Stimulated activated CD8-positive, alpha-beta memory T cell treated with anti-CD3 and anti-CD28 coated beads, Interleukin-7, amount 100 ng/mL, for 48 hours (primary cell): Measurements from ENCODE around the gene RB1.
"Not testable (repeated sequence)": the region's sequence is repeated elsewhere in the genome, so short reads cannot be mapped to it uniquely, and the experiment has no call there.

ENCODE experiments used
- DNase-seq, 2 donors: peaks; one replicate each; pipeline ENCODE4 v3.0.0-alpha.2; 2020; ENCODE audit warnings: low read depth in 1 of 2; ENCODE audit errors: extremely low read depth in 1 of 2

The RB1 gene

GRCh38 chr13:48296528-48296927 lies 7.0 kb upstream of the RB1 start:
- DNase-seq = no peak

DNA sequence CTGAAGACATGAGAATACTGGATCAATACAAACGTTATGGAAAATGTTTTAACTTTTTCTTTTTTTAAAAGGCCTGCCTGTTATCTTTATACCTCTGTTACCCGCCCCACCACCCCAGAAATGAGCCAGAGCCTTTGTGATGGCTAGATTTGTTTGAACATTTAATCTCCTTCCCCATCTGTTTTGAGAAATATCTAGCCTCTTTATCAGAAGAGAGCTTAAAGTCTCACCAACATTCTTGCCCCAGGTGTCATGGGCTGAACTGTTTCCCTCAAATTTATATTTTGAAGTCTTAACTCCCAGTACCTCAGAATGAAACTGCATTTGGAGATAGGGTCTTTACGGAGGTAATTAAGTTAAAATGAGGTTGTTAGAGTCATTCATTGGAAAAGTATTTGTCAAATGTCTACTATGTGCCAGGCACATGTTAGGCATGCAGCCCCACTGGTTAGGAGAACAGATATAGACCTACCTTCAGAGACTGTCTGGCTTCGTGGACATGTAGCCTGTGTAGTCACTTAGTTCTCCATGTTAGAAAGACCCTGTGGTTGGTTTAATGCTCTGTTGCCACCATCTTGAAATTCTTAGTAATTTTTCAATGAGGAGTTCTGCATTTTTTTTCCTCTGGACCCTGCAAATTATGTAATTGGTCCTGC lies 6.3 kb upstream of the RB1 start:
- no peak for DNase-seq

GRCh38 chr13:48299591-48299990 lies 4.0 kb upstream of the RB1 start:
- no peak for DNase-seq

GRCh38 chr13:48302871-48303358 lies 636 bp upstream of the RB1 start:
- no peak for DNase-seq

DNA sequence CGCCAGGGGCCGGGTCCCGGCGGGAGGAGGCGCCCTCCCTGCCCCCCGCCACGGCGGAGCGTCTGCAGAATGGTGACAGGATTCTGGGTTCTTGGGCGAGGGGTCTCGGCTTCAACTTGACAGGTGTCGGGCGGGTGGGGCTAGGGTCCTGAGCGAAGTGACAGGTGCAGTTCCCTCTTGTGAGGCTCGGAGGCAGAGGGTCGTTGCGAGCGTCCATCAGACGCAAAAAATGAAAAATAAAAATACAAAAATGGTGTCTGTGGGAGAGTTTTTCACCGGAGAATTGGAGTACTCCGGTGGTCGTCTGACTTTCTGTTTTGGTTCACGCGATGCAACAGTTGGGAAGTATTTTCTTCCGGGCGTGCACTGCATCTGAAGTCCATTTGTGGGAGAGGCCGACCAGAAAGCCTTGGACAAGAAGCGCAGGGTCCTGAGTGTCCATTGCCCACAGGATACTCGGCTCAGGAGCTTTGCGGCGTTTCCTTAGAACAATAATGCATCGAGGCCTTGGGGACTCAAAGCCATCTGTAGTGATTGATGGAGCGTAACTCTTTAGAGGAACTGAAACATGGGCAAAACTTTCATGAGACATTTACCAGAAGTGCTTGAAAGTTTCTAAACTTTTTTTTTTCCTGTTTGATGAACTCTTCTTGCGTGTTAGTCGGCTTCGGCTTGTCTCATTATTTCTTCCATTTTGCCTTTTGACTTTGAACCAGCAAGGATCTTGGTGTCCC lies 759 bp downstream of the RB1 start:
- no peak for DNase-seq

GRCh38 chr13:48311223-48311622 lies 7.7 kb downstream of the RB1 start:
- no peak for DNase-seq

- DNase-seq = no peak
These were observed 12.6 kb downstream of the RB1 start for GRCh38 chr13:48315969-48316650.

GRCh38 chr13:48316826-48317510 lies 13.4 kb downstream of the RB1 start:
- DNase-seq = no peak

DNA sequence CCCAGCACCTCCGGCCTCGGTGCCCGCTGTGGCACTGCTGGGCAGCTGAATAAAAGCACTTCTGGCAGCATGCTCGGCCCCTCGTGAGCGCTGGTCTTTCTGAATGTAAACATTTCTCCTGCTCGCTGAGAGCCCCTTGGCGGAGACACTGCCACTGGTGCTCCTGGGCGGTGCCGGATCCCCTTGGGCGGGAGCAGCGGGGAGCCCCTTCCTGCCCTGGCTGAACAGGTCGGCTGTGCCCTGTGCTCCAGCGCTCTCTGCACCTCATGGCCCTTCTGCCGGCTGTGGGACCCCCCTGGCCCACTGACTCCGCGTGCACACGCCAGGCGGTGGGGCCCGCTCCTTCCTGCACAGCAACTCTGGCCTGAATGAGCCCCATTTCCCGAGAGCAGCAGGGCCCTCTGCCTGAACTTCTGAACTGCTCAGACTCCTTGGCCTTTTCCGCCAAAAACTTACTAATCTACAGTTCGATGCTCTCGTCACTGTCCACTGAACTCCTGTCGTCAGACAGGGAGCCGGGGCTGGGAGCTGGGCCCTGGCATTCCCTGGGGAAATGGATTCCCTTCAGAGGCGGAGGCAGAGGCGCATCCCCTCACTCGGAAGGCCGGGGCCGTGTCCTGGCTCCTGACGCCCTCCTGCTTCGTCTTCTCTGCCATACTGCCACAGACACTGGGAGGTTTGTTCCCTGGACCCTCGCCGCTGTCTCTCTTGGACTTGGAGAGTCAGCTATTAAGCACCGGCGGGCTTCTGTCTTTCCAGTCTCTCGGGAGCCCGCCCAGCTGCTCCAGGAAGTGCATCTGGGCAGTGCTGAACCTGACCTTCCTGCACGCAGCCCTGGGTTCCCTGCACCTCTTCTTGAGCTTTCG lies 14.2 kb downstream of the RB1 start:
- DNase-seq = no peak

GRCh38 chr13:48318377-48318811 lies 14.8 kb downstream of the RB1 start:
- no peak for DNase-seq

GRCh38 chr13:48318821-48319511 lies 15.4 kb downstream of the RB1 start:
- DNase-seq = no peak

GRCh38 chr13:48319531-48320398 lies 16.2 kb downstream of the RB1 start:
- no peak for DNase-seq

DNA sequence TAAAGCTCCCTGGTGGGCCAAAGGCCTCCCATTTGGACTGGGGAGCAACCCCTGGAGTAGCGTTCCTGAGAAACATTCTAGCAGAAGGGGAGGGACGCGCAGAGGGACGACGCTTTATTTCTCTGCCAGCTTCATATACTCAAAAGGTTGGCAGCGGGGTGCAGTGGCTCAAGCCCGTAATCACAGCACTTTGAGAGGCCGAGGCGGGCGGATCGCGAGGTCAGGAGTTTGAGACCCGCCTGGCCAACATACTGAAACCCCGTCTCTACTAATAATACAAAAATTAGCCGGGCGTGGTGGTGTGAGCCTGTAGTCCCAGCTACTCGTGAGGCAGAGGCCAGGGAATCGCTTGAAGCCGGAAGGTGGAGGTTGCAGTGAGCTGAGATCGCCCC lies 16.8 kb downstream of the RB1 start:
- no peak for DNase-seq

- no peak for DNase-seq
These were observed 17.4 kb downstream of the RB1 start for GRCh38 chr13:48320891-48321510.

DNA sequence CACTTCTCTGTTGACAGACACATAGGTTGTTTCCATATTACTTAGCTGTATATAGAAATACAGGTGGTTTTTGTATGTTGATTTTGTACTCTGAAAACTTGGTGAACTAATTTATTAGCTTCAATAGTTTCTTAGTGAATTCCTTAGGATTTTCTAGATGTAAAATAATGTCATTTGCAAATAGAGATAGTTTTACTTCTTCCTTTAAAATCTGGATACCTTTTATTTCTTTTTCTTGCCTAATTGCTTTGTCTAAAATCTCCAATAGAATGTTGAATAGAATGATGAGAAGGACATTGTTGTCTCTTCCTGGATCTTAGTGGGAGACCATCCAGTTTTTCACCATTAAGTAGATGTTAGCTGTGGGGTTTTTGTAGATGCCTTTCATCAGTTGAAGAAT lies 18.7 kb downstream of the RB1 start:
- no peak for DNase-seq

GRCh38 chr13:48333976-48334375 lies 30.4 kb downstream of the RB1 start:
- DNase-seq = no peak

DNA sequence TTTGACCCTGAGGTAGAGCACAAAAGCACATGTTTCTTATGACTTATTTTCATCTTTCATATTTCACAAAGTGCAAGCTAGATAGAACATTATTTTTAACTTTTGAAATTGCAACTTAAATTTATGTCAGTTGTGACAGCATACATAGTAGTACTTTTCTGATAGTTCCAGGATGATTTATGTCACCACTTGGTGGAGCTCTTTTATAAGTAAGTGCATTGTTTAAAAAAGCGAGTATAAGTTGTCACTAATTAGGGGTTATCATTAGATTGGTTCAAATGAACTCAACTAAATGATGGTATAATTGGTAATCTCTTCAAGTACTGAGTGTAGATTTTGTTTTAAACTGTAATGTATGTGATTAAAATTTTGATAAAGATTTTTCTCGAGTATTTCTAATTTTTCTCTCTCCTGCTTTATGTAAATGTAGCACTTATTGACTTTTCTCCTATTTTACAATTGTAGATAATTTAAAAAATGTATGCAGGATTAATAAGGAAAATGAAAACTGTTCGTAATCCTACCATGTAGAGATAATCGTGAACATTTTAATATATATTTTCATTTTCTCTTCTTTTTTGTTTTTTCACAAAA lies 31.1 kb downstream of the RB1 start:
- DNase-seq = no peak

DNA sequence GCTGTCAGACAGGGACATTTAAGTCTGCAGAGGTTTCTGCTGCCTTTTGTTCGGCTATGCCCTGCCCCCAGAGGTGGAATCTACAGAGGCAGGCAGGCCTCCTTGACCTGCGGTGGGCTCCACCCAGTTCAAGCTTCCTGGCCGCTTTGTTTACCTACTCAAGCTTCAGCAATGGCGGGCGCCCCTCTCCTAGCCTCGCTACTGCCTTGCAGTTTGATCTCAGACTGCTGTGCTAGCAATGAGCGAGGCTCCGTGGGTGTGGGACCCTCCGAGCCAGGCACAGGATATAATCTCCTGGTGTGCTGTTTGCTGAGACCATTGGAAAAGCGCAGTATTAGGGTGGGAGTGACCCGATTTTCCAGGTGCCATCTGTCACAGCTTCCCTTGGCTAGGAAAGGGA lies 35.6 kb downstream of the RB1 start:
- not testable (repeated sequence) for DNase-seq
